ENCODE results near the gene RIPOR1.

RIPOR1 gene

GRCh38 chr16:67548265-67549126 lies 19.9 kb downstream of the RIPOR1 start:
- DNase-seq (ENCODE audit: low read depth): no peak
- no peak overlapping the region for H3K4me3 ChIP-seq (ENCODE audit: low read depth, low read length)
- TF ChIP-seq, protein P1, sequence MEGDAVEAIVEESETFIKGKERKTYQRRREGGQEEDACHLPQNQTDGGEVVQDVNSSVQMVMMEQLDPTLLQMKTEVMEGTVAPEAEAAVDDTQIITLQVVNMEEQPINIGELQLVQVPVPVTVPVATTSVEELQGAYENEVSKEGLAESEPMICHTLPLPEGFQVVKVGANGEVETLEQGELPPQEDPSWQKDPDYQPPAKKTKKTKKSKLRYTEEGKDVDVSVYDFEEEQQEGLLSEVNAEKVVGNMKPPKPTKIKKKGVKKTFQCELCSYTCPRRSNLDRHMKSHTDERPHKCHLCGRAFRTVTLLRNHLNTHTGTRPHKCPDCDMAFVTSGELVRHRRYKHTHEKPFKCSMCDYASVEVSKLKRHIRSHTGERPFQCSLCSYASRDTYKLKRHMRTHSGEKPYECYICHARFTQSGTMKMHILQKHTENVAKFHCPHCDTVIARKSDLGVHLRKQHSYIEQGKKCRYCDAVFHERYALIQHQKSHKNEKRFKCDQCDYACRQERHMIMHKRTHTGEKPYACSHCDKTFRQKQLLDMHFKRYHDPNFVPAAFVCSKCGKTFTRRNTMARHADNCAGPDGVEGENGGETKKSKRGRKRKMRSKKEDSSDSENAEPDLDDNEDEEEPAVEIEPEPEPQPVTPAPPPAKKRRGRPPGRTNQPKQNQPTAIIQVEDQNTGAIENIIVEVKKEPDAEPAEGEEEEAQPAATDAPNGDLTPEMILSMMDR (IDR thresholded peaks at IDR 0.05; ENCODE audit: control insufficient read depth, extremely low read depth, insufficient read depth): no peak

- TF ChIP-seq, protein P1 (IDR thresholded peaks at IDR 0.05; ENCODE audit: control insufficient read depth, extremely low read depth, insufficient read depth): no peak
- no peak overlapping the region for H3K4me3 ChIP-seq (ENCODE audit: low read depth, low read length)
- no peak for DNase-seq (ENCODE audit: low read depth)
Measured at GRCh38 chr16:67549240-67549639, 20.6 kb downstream of the RIPOR1 start.

DNA sequence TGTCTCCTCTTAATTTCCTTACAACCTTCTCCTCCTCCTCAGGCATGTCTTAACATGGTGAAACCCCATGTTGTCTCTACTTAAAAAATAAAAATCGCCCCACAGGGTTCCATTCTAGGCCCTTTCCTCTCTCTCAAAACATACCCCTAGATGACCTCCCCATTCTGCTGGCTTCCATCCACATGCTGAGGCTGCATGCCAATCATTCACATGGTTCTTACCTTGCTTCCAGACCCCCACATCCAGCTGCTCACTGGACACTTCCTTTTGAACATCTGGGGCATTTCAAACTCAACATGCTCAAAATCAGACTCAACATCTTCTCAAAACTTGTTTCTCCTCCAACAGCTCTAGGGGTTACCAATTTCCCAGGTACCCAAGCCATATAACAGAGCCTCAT lies 21.3 kb downstream of the RIPOR1 start:
- no peak for DNase-seq (ENCODE audit: low read depth)
- TF ChIP-seq, protein P1 (IDR thresholded peaks at IDR 0.05; ENCODE audit: control insufficient read depth, extremely low read depth, insufficient read depth): no peak
- H3K4me3 ChIP-seq (ENCODE audit: low read depth, low read length): no peak overlapping the region

GRCh38 chr16:67551091-67551490 lies 22.5 kb downstream of the RIPOR1 start:
- TF ChIP-seq, protein P1 (IDR thresholded peaks at IDR 0.05; ENCODE audit: control insufficient read depth, extremely low read depth, insufficient read depth): no peak
- H3K4me3 ChIP-seq (ENCODE audit: low read depth, low read length): no peak overlapping the region
- no peak for DNase-seq (ENCODE audit: low read depth)

GRCh38 chr16:67551972-67552371 lies 23.3 kb downstream of the RIPOR1 start:
- TF ChIP-seq, protein P1 (IDR thresholded peaks at IDR 0.05; ENCODE audit: control insufficient read depth, extremely low read depth, insufficient read depth): no peak
- H3K4me3 ChIP-seq (ENCODE audit: low read depth, low read length): no peak overlapping the region
- DNase-seq (ENCODE audit: low read depth): no peak

DNA sequence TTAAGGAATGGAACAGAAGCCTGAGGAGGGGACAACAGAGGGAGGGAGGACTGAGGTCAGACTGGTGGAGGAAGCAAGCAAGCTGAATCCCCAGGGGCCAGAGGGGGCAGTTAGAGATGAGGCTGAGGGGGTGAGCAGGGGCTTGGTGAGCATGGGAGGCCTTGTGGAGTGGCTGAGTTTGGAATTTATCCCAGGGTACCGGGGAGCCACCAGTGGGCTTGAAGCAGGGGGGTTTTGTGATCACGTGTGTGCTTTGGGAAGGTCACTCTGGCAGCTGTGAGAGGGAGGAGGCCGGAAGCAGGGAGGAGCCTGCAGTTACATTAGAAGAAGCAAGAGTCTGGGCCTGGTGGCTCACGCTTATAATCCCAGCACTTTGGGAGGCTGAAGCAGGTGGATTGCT lies 23.8 kb downstream of the RIPOR1 start:
- TF ChIP-seq, protein P1 (IDR thresholded peaks at IDR 0.05; ENCODE audit: control insufficient read depth, extremely low read depth, insufficient read depth): no peak
- no peak overlapping the region for H3K4me3 ChIP-seq (ENCODE audit: low read depth, low read length)
- DNase-seq (ENCODE audit: low read depth): no peak

DNA sequence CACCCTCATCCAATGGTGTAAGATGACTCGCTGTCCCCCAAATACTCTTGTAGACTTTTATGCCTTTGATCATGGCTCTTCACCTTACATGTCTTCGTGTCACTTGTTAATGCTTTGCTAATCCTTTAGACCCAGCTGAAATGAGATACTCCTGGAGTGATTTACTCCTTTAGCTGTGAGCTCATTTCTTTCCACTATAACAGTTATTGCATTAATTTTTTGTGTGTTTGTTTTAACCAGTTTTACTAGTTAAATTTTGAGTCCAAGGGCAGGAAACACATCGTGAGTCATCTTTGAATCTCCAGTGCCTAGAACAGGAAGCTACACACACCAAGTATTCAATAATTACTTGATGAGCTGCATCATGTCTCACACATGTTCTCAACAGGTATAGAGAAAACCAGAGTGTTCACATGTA lies 27.2 kb downstream of the RIPOR1 start:
- DNase-seq (ENCODE audit: low read depth): no peak
- TF ChIP-seq, protein P1 (IDR thresholded peaks at IDR 0.05; ENCODE audit: control insufficient read depth, extremely low read depth, insufficient read depth): no peak
- H3K4me3 ChIP-seq (ENCODE audit: low read depth, low read length): no peak overlapping the region

All from LNCaP clone FGC (cell line).